Measurements from ENCODE around the gene CNTN5. TPM values are rescaled to one million over a fixed set of nuclear protein-coding genes. Genes with fewer than 3 reads are reported as not detected.

CNTN5 gene
- total RNA-seq, 4 donors from 2014 or later: 0.16 TPM; not detected in 3

DNA sequence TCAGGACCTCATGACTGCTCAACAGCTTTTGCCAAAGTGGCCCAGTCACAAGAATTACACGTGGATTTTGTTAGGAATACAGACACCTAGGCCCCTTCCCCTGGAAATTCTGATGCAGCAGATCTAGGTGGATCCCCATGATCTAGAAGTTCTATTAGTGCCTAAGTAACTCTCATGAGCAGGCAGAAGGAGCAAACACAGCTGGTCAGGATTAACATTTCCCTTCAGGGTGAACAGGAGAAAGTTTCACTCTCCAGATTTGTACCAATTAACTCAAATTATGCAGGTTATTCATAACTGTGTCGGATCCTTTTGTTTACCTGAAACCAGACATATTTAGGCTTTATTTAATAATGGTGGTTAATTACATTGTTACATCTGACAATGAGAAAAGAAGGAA lies 1072.9 kb downstream of the CNTN5 start:
- DNase-seq: no peak
- no peak for TF ChIP-seq CTCF (IDR thresholded peaks at IDR 0.05 in 4 of 5, conservative IDR thresholded peaks at IDR 0.05 in 1 of 5)
- TF ChIP-seq POLR2A (IDR thresholded peaks at IDR 0.05): no peak
- intact Hi-C loops (cut with DNase I; ENCODE audit: low total_unique reads): no loop called here
- ATAC-seq: no peak
- in situ Hi-C loops (cut with MboI; ENCODE audit: low sequenced_read_pairs in 4 of 4): no loop called here
- Histone ChIP-seq H3K36me3 (no peaks in the 10 kb centered on the region), H3K9me3 (no peaks in the 10 kb centered on the region), H3K4me3 (no peak overlapping the region), H3K4me1 (no peaks in the 10 kb centered on the region), H3K27ac (no peak overlapping the region), H3K27me3 (no peaks in the 10 kb centered on the region)

- intact Hi-C loops (cut with DNase I; ENCODE audit: low total_unique reads): no loop called here
- H3K4me1 ChIP-seq: no peaks in the 10 kb centered on the region
- TF ChIP-seq POLR2A (IDR thresholded peaks at IDR 0.05): no peak
- TF ChIP-seq CTCF (IDR thresholded peaks at IDR 0.05 in 4 of 5, conservative IDR thresholded peaks at IDR 0.05 in 1 of 5): no peak
- H3K4me3 ChIP-seq: no peak overlapping the region
- ATAC-seq (no peak), DNase-seq (no peak)
- no peaks in the 10 kb centered on the region for H3K27me3 ChIP-seq
- H3K27ac ChIP-seq: no peak overlapping the region
- in situ Hi-C loops (cut with MboI; ENCODE audit: low sequenced_read_pairs in 4 of 4): no loop called here
- H3K36me3 ChIP-seq: no peaks in the 10 kb centered on the region
- H3K9me3 ChIP-seq: no peaks in the 10 kb centered on the region
Measured at GRCh38 chr11:100094121-100094865, 1073.5 kb downstream of the CNTN5 start.

DNA sequence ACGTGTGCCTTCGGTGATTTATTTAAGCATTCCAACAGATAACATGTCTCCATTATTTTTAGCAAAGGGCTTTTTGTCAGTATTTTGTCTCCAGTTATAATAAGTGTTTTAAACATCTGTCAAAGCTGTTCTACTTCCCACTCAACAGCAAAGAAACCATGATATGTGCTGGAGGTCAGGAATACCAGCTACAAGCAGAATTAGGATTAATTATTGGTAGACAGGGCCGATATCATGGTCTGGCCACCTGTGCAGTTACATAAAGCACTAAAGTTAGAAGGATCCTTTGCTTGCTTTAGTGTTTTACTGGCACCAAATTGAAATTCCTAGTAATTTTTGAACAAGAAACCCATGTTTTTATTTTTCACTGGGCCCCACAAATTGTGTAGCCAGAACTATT lies 1075.1 kb downstream of the CNTN5 start:
- TF ChIP-seq POLR2A (IDR thresholded peaks at IDR 0.05) (no peak), CTCF (IDR thresholded peaks at IDR 0.05 in 4 of 5, conservative IDR thresholded peaks at IDR 0.05 in 1 of 5) (no peak)
- Histone ChIP-seq H3K36me3 (no peaks in the 10 kb centered on the region), H3K27me3 (no peaks in the 10 kb centered on the region), H3K9me3 (no peaks in the 10 kb centered on the region), H3K27ac (no peak overlapping the region), H3K4me3 (no peak overlapping the region), H3K4me1 (no peaks in the 10 kb centered on the region)
- intact Hi-C loops (cut with DNase I; ENCODE audit: low total_unique reads) (no loop called here), in situ Hi-C loops (cut with MboI; ENCODE audit: low sequenced_read_pairs in 4 of 4) (no loop called here)
- ATAC-seq: no peak
- DNase-seq: no peak

DNA sequence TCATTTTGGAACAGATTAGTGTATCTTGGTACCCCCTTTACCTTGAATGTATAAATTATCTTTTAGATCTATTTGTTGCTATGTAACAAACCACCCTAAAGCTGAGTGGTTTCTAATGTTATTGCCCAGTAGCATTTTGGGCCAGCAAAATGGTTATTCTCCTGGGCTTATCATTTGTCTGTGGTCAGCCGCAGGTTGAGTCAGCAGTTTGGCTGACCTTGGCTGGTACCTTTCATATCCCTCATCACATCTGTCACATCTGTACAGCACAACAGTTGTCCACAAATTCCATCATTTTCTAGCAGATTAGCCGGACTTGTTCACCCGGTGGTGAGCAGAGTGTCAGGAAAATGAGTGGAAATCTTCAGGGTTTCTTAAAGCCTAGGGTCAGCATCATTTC lies 1077.8 kb downstream of the CNTN5 start:
- DNase-seq: no peak
- ATAC-seq: no peak
- in situ Hi-C loops (cut with MboI; ENCODE audit: low sequenced_read_pairs in 4 of 4) (no loop called here), intact Hi-C loops (cut with DNase I; ENCODE audit: low total_unique reads) (no loop called here)
- Histone ChIP-seq H3K4me3 (no peak overlapping the region), H3K27ac (no peak overlapping the region), H3K4me1 (no peaks in the 10 kb centered on the region), H3K27me3 (no peaks in the 10 kb centered on the region), H3K9me3 (no peaks in the 10 kb centered on the region), H3K36me3 (no peaks in the 10 kb centered on the region)
- TF ChIP-seq POLR2A (IDR thresholded peaks at IDR 0.05): no peak
- no peak for TF ChIP-seq CTCF (IDR thresholded peaks at IDR 0.05 in 4 of 5, conservative IDR thresholded peaks at IDR 0.05 in 1 of 5)

Measured in gastrocnemius medialis (tissue), 4 donors.